ENCODE measurements around the gene MXD3.

DNA sequence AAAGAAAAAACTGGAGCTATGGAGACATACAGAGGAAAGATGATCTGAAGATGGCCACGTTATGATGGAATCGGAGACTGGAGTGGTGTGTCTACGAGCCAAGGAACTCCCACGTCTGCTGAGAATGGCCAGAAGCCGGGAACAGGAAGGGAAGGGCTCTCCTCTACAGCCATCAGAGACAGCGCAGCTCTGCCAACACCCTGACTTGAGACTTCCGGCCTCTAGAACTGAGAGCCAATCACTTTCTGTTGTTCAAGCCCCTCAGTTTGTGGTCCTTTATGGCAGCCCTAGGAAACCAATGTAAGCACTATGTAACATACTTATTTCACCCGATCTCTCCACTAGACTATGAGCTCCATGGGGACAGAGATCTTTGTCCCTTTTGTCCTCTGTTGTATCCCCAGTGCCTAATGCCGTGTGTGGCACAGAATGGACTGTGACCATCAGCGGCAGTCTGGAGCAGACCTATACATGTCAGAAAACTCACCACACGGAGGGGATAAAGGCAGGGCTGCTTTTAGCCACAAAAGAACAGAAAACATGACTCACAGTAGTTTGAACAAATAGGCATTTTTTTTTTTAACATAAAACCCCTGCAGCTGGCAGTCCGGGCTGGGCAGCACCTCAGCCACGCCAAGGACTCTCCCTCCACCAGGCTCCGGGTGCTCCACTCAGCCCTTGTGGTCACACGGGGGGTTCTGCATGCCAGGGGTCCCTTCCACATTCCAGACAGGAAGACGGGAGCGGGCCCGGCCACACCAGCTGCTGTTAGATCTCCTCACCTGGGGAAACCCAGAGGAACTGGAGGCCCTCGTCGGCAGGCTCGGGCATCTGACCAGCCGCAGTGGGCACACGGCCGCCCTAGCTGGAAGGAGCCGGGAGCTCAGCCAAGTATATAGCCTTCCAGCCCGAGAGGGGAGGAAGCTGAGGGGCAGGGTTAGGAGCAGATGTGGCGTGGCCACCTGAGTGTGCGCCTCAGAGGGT is 16.1 kb upstream of the MXD3 start:
- TF ChIP-seq ZNF274 (IDR thresholded peaks at IDR 0.05; ENCODE audit: low read depth, low read length): no peak
- no peak for TF ChIP-seq SUZ12 (IDR thresholded peaks at IDR 0.05; ENCODE audit: extremely low read depth, insufficient read depth, insufficient read length)
- TF ChIP-seq YY1 (IDR thresholded peaks at IDR 0.05; ENCODE audit: insufficient read depth, insufficient read length): no peak

Measured in NT2/D1 (cell line).